WTC11 (cell line): ENCODE results near the gene DBH.

Source experiments
- AFF4 ChIP-seq: sonication (generic); formaldehyde crosslinking; IDR thresholded peaks from 2 replicates; pipeline ENCODE4 v1.8.1; 2023; ENCODE audit warnings: mild to moderate bottlenecking, missing genetic modification reagents, borderline replicate concordance
- CTCF ChIP-seq: fragments of 200-600 bp; IDR thresholded peaks from 2 replicates; pipeline ENCODE4 v1.8.0; 2022; ENCODE audit warnings: antibody characterized with exemption
- E2F4 ChIP-seq: sonication (generic); formaldehyde crosslinking; IDR thresholded peaks from 2 replicates; pipeline ENCODE4 v1.8.1; 2022; ENCODE audit warnings: low read depth, mild to moderate bottlenecking, moderate library complexity, missing genetic modification reagents, borderline replicate concordance
- ETV6 ChIP-seq: sonication (generic); formaldehyde crosslinking; IDR thresholded peaks from 2 replicates; pipeline ENCODE4 v1.8.1; 2022; ENCODE audit warnings: mild to moderate bottlenecking, missing genetic modification reagents
- JUN ChIP-seq: sonication (generic); formaldehyde crosslinking; IDR thresholded peaks from 2 replicates; pipeline ENCODE4 v1.8.0; 2023; ENCODE audit warnings: mild to moderate bottlenecking, missing genetic modification reagents
- NR1H2 ChIP-seq: sonication (generic); formaldehyde crosslinking; IDR thresholded peaks from 2 replicates; pipeline ENCODE4 v1.9.0; 2021; ENCODE audit warnings: mild to moderate bottlenecking, moderate library complexity, missing genetic modification reagents
- NR2C2 ChIP-seq: sonication (generic); formaldehyde crosslinking; IDR thresholded peaks from 2 replicates; pipeline ENCODE4 v1.8.0; 2022; ENCODE audit warnings: mild to moderate bottlenecking, missing genetic modification reagents
- PRDM15 ChIP-seq: sonication (generic); formaldehyde crosslinking; IDR thresholded peaks from 2 replicates; pipeline ENCODE4 v1.8.0; 2022; ENCODE audit warnings: missing genetic modification reagents
- SP1 ChIP-seq: sonication (generic); formaldehyde crosslinking; conservative IDR thresholded peaks from 2 replicates; pipeline ENCODE4 v1.8.1; 2022; ENCODE audit warnings: missing genetic modification reagents
- STAT6 ChIP-seq: sonication (generic); formaldehyde crosslinking; conservative IDR thresholded peaks from 2 replicates; pipeline ENCODE4 v1.8.1; 2023; ENCODE audit warnings: mild to moderate bottlenecking, low read depth, missing genetic modification reagents, moderate library complexity
- USF1 ChIP-seq: sonication (generic); formaldehyde crosslinking; IDR thresholded peaks from 2 replicates; pipeline ENCODE4 v1.8.0; 2022; ENCODE audit warnings: mild to moderate bottlenecking, missing genetic modification reagents
- USF2 ChIP-seq: sonication (generic); formaldehyde crosslinking; IDR thresholded peaks from 2 replicates; pipeline ENCODE4 v1.8.1; 2023; ENCODE audit warnings: mild to moderate bottlenecking, missing genetic modification reagents, moderate library complexity
- ZNF317 ChIP-seq: sonication (generic); formaldehyde crosslinking; IDR thresholded peaks from 2 replicates; pipeline ENCODE4 v1.8.1; 2023; ENCODE audit warnings: low read depth, mild to moderate bottlenecking, moderate library complexity, missing genetic modification reagents, borderline replicate concordance
- ZNF396 ChIP-seq: fragments of 250-450 bp; sonication (Bioruptor Pico); IDR thresholded peaks from 2 replicates; pipeline ENCODE4 v1.8.0; 2021; ENCODE audit warnings: mild to moderate bottlenecking, moderate library complexity, borderline replicate concordance

- TF ChIP-seq ZNF396 (no peak), PRDM15 (no peak), USF1 (CRISPR knock-in tag) (no peak), NR2C2 (CRISPR knock-in tag) (no peak), CTCF (no peak), E2F4 (CRISPR knock-in tag) (no peak), AFF4 (CRISPR knock-in tag) (no peak), USF2 (CRISPR knock-in tag) (no peak), ZNF317 (CRISPR knock-in tag) (no peak), NR1H2 (CRISPR knock-in tag) (no peak), JUN (CRISPR knock-in tag) (no peak), SP1 (no peak), STAT6 (no peak), ETV6 (CRISPR knock-in tag) (no peak)
Measured at GRCh38 chr9:133674091-133674490, 37.9 kb downstream of the DBH start.
